GM12872 (cell line): Measurements from ENCODE around the gene HMX1.

Experiments
- CTCF ChIP-seq: IDR thresholded peaks from 3 replicates; pipeline ENCODE4 v1.5.1; 2011; ENCODE audit warnings: low read depth, mild to moderate bottlenecking, low read length, moderate library complexity; ENCODE audit not compliant: insufficient read depth

HMX1 gene

GRCh38 chr4:8874896-8875680 lies 3.4 kb upstream of the HMX1 start:
- no peak for TF ChIP-seq CTCF

- TF ChIP-seq CTCF, result no peak
Measured at GRCh38 chr4:8874003-8874895, 2.6 kb upstream of the HMX1 start.

- no peak for TF ChIP-seq CTCF
Measured at GRCh38 chr4:8872402-8873291, 1.0 kb upstream of the HMX1 start.

- TF ChIP-seq CTCF, result no peak
Measured at GRCh38 chr4:8870647-8871416, 807 bp downstream of the HMX1 start.

- no peak for TF ChIP-seq CTCF
Measured at GRCh38 chr4:8869898-8870646, 1.6 kb downstream of the HMX1 start.
